NB4 (cell line): ENCODE results near the gene ASPDH.

Experiments used
- CTCF ChIP-seq: IDR thresholded peaks from one replicate; pipeline ENCODE4 v1.5.1; 2012; ENCODE audit warnings: low read depth, low read length
- MAX ChIP-seq: IDR thresholded peaks from 2 replicates; pipeline ENCODE4 v1.6.1; 2011; ENCODE audit warnings: low read depth, low read length
- MYC ChIP-seq: IDR thresholded peaks from 2 replicates; pipeline ENCODE4 v1.6.1; 2011; ENCODE audit warnings: low read depth, low read length
- POLR2A ChIP-seq: IDR thresholded peaks from 2 replicates; pipeline ENCODE4 v1.6.1; 2011; ENCODE audit warnings: mild to moderate bottlenecking; ENCODE audit not compliant: insufficient read length; ENCODE audit errors: extremely low read depth

- TF ChIP-seq POLR2A = no peak
- TF ChIP-seq CTCF = no peak
- TF ChIP-seq MAX = no peak
- no peak for TF ChIP-seq MYC
Measured at GRCh38 chr19:50551034-50551714, 37.5 kb upstream of the ASPDH start.
